Measurements from ENCODE around the gene C5orf15.

Gene C5orf15

GRCh38 chr5:133919148-133920136 is 49.0 kb downstream of the C5orf15 start:
- no peak for DNase-seq

GRCh38 chr5:133918731-133919130 is 49.7 kb downstream of the C5orf15 start:
- no peak for DNase-seq

- no peak for DNase-seq
These were observed 50.1 kb downstream of the C5orf15 start for GRCh38 chr5:133918316-133918715.

GRCh38 chr5:133917785-133918184 is 50.6 kb downstream of the C5orf15 start:
- peak; percentile 71 for DNase-seq

- peak; percentile 99 for DNase-seq
These were observed 51.5 kb downstream of the C5orf15 start for GRCh38 chr5:133916914-133917313.

GRCh38 chr5:133916479-133916878 is 51.9 kb downstream of the C5orf15 start:
- peak; percentile 65 for DNase-seq

- peak; percentile 80 for DNase-seq
These were observed 54.0 kb downstream of the C5orf15 start for GRCh38 chr5:133914434-133914833.

GRCh38 chr5:133913413-133914155 is 54.8 kb downstream of the C5orf15 start:
- DNase-seq: no peak

- no peak for DNase-seq
These were observed 55.5 kb downstream of the C5orf15 start for GRCh38 chr5:133912951-133913350.

GRCh38 chr5:133910571-133910970 is 57.9 kb downstream of the C5orf15 start:
- DNase-seq: no peak

GRCh38 chr5:133909603-133910002 is 58.8 kb downstream of the C5orf15 start:
- DNase-seq: no peak

GRCh38 chr5:133907075-133907474 is 61.4 kb downstream of the C5orf15 start:
- DNase-seq: peak; percentile 99

GRCh38 chr5:133906303-133906702 is 62.1 kb downstream of the C5orf15 start:
- DNase-seq: no peak

Data from NCI-H69 (cell line).